CD4-positive, alpha-beta T cell (primary cell): ENCODE data around the gene HIP1R. TPM values are rescaled to one million over a fixed set of nuclear protein-coding genes. Genes with fewer than 3 reads are reported as not detected.

Experiments used
- ATAC-seq: fragments of 200-7000 bp; cut with Tn5 transposase; one replicate; pipeline ENCODE4 v1.10.0; 2022; ENCODE audit warnings: mild to moderate bottlenecking; ENCODE audit not compliant: poor library complexity
- CTCF ChIA-PET: fragments of 350-600 bp; sonication (Branson Sonifier 250); formaldehyde crosslinking; loops from one replicate; lab custom pipeline; 2021; ENCODE audit warnings: antibody characterized with exemption, inconsistent platforms; lab: Charles Lee
- POLR2A ChIA-PET: fragments of 350-600 bp; sonication (Branson Sonifier 250); formaldehyde crosslinking; loops from one replicate; lab custom pipeline; 2021; ENCODE audit warnings: antibody characterized with exemption, inconsistent platforms; lab: Charles Lee
- DNase-seq, 14 experiments: peaks; one replicate each; pipeline ENCODE4 v3.0.0-alpha.2; 2013 to 2020; ENCODE audit warnings: mixed read lengths in 2 of 14
- H3K27ac ChIP-seq, 2 donors: one replicate each; pipeline versions ENCODE4 v1.5.1 to v1.7.0; 2013; ENCODE audit warnings: low read length in 2 of 2, low read depth in 1 of 2, mild to moderate bottlenecking in 1 of 2
- H3K27me3 ChIP-seq, 2 experiments: 1 replicate in 1 of 2; 2 replicates in 1 of 2; pipeline versions ENCODE4 v1.6.1 to v1.7.0; 2013; ENCODE audit warnings: low read length in 2 of 2, control low read depth in 1 of 2, mild to moderate bottlenecking in 1 of 2, moderate library complexity in 1 of 2; ENCODE audit not compliant: insufficient read depth in 2 of 2, control insufficient read depth in 1 of 2
- H3K36me3 ChIP-seq: one replicate; pipeline ENCODE4 v1.6.1; 2013; ENCODE audit warnings: low read length, control low read depth; ENCODE audit not compliant: insufficient read depth
- H3K4me1 ChIP-seq: one replicate; pipeline ENCODE4 v1.6.1; 2013; ENCODE audit warnings: low read length, control low read depth; ENCODE audit not compliant: insufficient read depth
- H3K4me3 ChIP-seq: one replicate; pipeline ENCODE4 v1.5.1; 2013; ENCODE audit warnings: mild to moderate bottlenecking, low read length, moderate library complexity
- H3K9me3 ChIP-seq, 2 experiments: 1 replicate in 1 of 2; 2 replicates in 1 of 2; pipeline versions ENCODE4 v1.6.1 to v1.7.0; 2013; ENCODE audit warnings: low read length in 2 of 2, mild to moderate bottlenecking in 2 of 2, control low read depth in 1 of 2, moderate library complexity in 1 of 2; ENCODE audit not compliant: control insufficient read depth in 1 of 2, insufficient read depth in 1 of 2
- H3K27ac Mint-ChIP-seq: one replicate; pipeline ENCODE4 v1.8.0; 2020; ENCODE audit warnings: mixed read lengths
- H3K27me3 Mint-ChIP-seq: one replicate; pipeline ENCODE4 v1.8.0; 2021; ENCODE audit warnings: mixed read lengths
- H3K36me3 Mint-ChIP-seq: one replicate; pipeline ENCODE4 v1.8.0; 2021; ENCODE audit warnings: low read depth, mixed read lengths
- H3K4me1 Mint-ChIP-seq: one replicate; pipeline ENCODE4 v1.8.0; 2021; ENCODE audit warnings: low read depth, mixed read lengths
- H3K4me3 Mint-ChIP-seq: one replicate; pipeline ENCODE4 v1.8.0; 2020; ENCODE audit warnings: mild to moderate bottlenecking, mixed read lengths
- H3K9me3 Mint-ChIP-seq: one replicate; pipeline ENCODE4 v1.8.0; 2020; ENCODE audit warnings: mixed read lengths
- intact Hi-C, 2 experiments: fragments of 100-400 bp; cut with DNase I in 1 of 2; cut with micrococcal nuclease in 1 of 2; formaldehyde crosslinking; loops; one replicate each; pipeline versions ENCODE4 v1.15.1 to v1.9.0; 2023 to 2025; cut with DNase I, micrococcal nuclease
- total RNA-seq, 174 experiments: library from RNA in 2 of 174; stranded (reverse) in 2 of 174; gene quantifications; one replicate each; pipeline ENCODE4 v1.2.3 and lab custom pipeline; 2021 to 2026
- TF ChIP-seq, protein P1 (sequence below): fragments of 200-600 bp; IDR thresholded peaks from one replicate; pipeline ENCODE4 v1.8.0; 2022; ENCODE audit warnings: antibody characterized with exemption, mild to moderate bottlenecking

HIP1R gene
- total RNA-seq, 2 experiments from 2014 or later: 184 to 185 TPM

GRCh38 chr12:122845041-122845864, 10.0 kb downstream of the HIP1R start:
- Mint-ChIP-seq H3K27me3 (no peaks in the 10 kb centered on the region), H3K27ac (no peak overlapping the region), H3K4me1 (peaks cover 9% of the 10 kb centered on the region), H3K9me3 (no peaks in the 10 kb centered on the region), H3K4me3 (no peak overlapping the region), H3K36me3 (peaks cover 9% of the 10 kb centered on the region)
- DNase-seq (peak in 1 of 14 experiments; percentile 17), ATAC-seq (no peak)
- Histone ChIP-seq H3K4me1 (peaks cover 3% of the 10 kb centered on the region), H3K36me3 (peaks cover 25% of the 10 kb centered on the region), H3K9me3 (no peaks in the 10 kb centered on the region), H3K27me3 (no peaks in the 10 kb centered on the region), H3K27ac (no peak overlapping the region), H3K4me3 (no peak overlapping the region)
- TF ChIP-seq, protein P1, sequence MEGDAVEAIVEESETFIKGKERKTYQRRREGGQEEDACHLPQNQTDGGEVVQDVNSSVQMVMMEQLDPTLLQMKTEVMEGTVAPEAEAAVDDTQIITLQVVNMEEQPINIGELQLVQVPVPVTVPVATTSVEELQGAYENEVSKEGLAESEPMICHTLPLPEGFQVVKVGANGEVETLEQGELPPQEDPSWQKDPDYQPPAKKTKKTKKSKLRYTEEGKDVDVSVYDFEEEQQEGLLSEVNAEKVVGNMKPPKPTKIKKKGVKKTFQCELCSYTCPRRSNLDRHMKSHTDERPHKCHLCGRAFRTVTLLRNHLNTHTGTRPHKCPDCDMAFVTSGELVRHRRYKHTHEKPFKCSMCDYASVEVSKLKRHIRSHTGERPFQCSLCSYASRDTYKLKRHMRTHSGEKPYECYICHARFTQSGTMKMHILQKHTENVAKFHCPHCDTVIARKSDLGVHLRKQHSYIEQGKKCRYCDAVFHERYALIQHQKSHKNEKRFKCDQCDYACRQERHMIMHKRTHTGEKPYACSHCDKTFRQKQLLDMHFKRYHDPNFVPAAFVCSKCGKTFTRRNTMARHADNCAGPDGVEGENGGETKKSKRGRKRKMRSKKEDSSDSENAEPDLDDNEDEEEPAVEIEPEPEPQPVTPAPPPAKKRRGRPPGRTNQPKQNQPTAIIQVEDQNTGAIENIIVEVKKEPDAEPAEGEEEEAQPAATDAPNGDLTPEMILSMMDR: no peak
- ChIA-PET POLR2A (interaction anchor here (1.2 kb wide), 1 partner anchor 9 kb away, joined by 3 read pairs; no protein-coding TSS in a partner anchor), CTCF (interaction anchor here (1.6 kb wide), 1 partner anchor 11 kb away, joined by 3 read pairs; no protein-coding TSS in a partner anchor)
- intact Hi-C loops: no loop called here

- no peak overlapping the region for H3K4me3 ChIP-seq
- ChIA-PET POLR2A (no interaction called here), CTCF (interaction anchor here (1.6 kb wide), 1 partner anchor 11 kb away, joined by 3 read pairs; no protein-coding TSS in a partner anchor)
- peaks cover 29% of the 10 kb centered on the region for H3K36me3 ChIP-seq
- Mint-ChIP-seq H3K4me1 (peaks cover 4% of the 10 kb centered on the region), H3K27me3 (no peaks in the 10 kb centered on the region), H3K4me3 (no peak overlapping the region), H3K27ac (no peak overlapping the region), H3K9me3 (no peaks in the 10 kb centered on the region), H3K36me3 (peaks cover 5% of the 10 kb centered on the region)
- intact Hi-C loops: no loop called here
- ATAC-seq (no peak), DNase-seq (no peak)
- TF ChIP-seq, protein P1: no peak
- H3K27me3 ChIP-seq: no peaks in the 10 kb centered on the region
- H3K9me3 ChIP-seq: no peaks in the 10 kb centered on the region
- H3K4me1 ChIP-seq: peaks cover 3% of the 10 kb centered on the region
- H3K27ac ChIP-seq: no peak overlapping the region
Measured at GRCh38 chr12:122845865-122846621, 10.8 kb downstream of the HIP1R start.

DNA sequence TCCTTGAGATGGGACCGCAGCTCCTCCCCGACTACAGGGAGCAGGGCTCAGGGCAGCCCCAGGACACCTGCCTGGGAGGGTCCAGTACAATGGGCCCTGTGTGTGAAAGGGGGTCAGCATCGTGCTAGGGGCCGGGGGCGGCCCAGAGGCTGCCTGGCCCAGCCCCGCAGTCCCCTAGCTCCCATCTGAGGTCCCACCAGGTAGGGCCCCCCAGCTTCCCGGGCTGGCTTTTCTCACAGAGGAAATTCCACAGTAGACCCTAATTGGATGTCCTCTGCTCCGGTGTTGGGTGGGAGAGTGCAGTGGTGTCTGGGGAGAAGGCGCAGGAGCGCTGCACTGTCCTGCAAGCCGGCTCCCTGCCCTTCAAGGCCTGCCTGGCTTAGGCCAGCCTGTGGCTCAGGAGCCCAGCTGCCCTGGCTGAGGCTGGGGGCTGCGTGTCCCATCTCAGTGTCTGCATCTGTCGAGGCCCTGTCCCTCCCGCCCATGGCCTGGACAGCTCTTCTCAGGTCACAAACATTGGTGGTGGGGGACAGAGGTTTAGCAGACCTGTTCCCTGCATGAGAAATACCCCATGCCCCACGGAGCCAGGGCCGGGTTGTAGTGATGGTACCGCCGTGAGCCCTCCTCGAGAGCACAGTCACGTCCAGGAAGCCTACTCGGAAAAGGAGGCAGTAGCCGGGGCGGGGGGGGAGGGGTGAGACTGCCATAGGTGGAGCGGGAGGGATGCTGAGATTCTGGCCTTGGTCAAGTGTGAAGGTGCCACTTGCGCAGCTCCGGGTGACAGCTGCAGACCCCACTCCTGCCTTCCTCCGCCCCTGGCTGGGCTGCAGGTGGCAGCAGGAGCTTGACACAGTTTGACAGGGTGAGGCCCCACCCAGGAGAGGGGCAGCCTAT, 11.6 kb downstream of the HIP1R start:
- H3K36me3 ChIP-seq: peaks cover 30% of the 10 kb centered on the region
- H3K27ac Mint-ChIP-seq: no peak overlapping the region
- peaks cover 3% of the 10 kb centered on the region for H3K4me1 ChIP-seq
- ChIA-PET POLR2A (no interaction called here), CTCF (interaction anchor here (1.6 kb wide), 1 partner anchor 12 kb away, joined by 3 read pairs; no protein-coding TSS in a partner anchor)
- no peaks in the 10 kb centered on the region for H3K4me1 Mint-ChIP-seq
- H3K9me3 Mint-ChIP-seq: no peaks in the 10 kb centered on the region
- H3K4me3 ChIP-seq: no peak overlapping the region
- intact Hi-C loops: no loop called here
- ATAC-seq (no peak), DNase-seq (peak in 1 of 14 experiments; percentile 8)
- H3K4me3 Mint-ChIP-seq: no peak overlapping the region
- no peaks in the 10 kb centered on the region for H3K27me3 ChIP-seq
- no peak overlapping the region for H3K27ac ChIP-seq
- H3K9me3 ChIP-seq: no peaks in the 10 kb centered on the region
- H3K27me3 Mint-ChIP-seq: no peaks in the 10 kb centered on the region
- H3K36me3 Mint-ChIP-seq: peaks cover 5% of the 10 kb centered on the region
- TF ChIP-seq, protein P1: no peak
